Measurements from ENCODE around the gene ACAP2. TPM values are rescaled to one million over a fixed set of nuclear protein-coding genes. Genes with fewer than 3 reads are reported as not detected.
"Not testable (repeated sequence)": the region's sequence is repeated elsewhere in the genome, so short reads cannot be mapped to it uniquely, and the experiment has no call there.

ACAP2 gene
- total and polyA plus RNA-seq, 7 donors = 3.2 to 12.5 (median 10.2) TPM

GRCh38 chr3:195403244-195403643 lies 39.6 kb downstream of the ACAP2 start:
- no peaks in the 10 kb centered on the region for H3K27me3 ChIP-seq (ENCODE audit: insufficient read depth in 3 of 3, low read length in 2 of 3)
- ATAC-seq (no peak), DNase-seq (no peak)
- peaks cover under 1% of the 10 kb centered on the region for H3K4me1 ChIP-seq
- H3K9me3 ChIP-seq = no peaks in the 10 kb centered on the region
- no peak overlapping the region for H3K4me3 ChIP-seq
- TF ChIP-seq, protein P1, sequence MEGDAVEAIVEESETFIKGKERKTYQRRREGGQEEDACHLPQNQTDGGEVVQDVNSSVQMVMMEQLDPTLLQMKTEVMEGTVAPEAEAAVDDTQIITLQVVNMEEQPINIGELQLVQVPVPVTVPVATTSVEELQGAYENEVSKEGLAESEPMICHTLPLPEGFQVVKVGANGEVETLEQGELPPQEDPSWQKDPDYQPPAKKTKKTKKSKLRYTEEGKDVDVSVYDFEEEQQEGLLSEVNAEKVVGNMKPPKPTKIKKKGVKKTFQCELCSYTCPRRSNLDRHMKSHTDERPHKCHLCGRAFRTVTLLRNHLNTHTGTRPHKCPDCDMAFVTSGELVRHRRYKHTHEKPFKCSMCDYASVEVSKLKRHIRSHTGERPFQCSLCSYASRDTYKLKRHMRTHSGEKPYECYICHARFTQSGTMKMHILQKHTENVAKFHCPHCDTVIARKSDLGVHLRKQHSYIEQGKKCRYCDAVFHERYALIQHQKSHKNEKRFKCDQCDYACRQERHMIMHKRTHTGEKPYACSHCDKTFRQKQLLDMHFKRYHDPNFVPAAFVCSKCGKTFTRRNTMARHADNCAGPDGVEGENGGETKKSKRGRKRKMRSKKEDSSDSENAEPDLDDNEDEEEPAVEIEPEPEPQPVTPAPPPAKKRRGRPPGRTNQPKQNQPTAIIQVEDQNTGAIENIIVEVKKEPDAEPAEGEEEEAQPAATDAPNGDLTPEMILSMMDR (IDR thresholded peaks at IDR 0.05) = no peak
- WGBS, 3 donors = 96 to 98% (median 96%) methylated on average over 4 of the region's 4 CpGs
- H3K27ac ChIP-seq = no peak overlapping the region
- intact Hi-C loops (cut with DNase I) = no loop called here
- no peaks in the 10 kb centered on the region for H3K36me3 ChIP-seq (ENCODE audit: insufficient read depth in 1 of 2, low read depth in 1 of 2)

DNA sequence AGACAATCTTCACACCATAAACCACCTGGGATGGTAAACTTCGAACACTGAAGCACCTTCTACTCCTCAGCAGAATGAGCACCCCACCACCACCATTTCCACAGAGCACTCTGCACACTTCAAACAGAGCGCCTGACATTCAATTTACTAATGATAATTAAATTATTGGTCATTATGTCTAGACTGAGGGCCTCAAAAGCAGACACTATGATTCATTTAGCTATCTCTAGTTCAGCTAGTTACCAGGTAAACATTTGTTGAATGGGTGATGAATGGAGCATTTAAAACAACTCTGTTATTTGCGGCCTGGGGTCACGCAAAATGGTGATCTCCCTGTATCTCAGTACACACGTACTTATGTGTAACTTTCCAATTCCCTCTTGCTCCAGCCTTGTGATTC lies 40.9 kb downstream of the ACAP2 start:
- DNase-seq (no peak), ATAC-seq (no peak)
- Histone ChIP-seq H3K4me1 (peaks cover 9% of the 10 kb centered on the region), H3K4me3 (no peak overlapping the region), H3K27ac (no peak overlapping the region), H3K36me3 (ENCODE audit: insufficient read depth in 1 of 2, low read depth in 1 of 2) (no peaks in the 10 kb centered on the region), H3K27me3 (ENCODE audit: insufficient read depth in 3 of 3, low read length in 2 of 3) (no peaks in the 10 kb centered on the region), H3K9me3 (no peaks in the 10 kb centered on the region)
- intact Hi-C loops (cut with DNase I) = no loop called here
- TF ChIP-seq, protein P1 (IDR thresholded peaks at IDR 0.05) = no peak
- 90 to 94% (median 92%) methylated on average over 5 of the region's 5 CpGs for WGBS, 3 donors

GRCh38 chr3:195398460-195398859 lies 44.4 kb downstream of the ACAP2 start:
- H3K27ac ChIP-seq; ATAC-seq; H3K4me3 ChIP-seq; H3K36me3 ChIP-seq (ENCODE audit: insufficient read depth in 1 of 2, low read depth in 1 of 2); H3K27me3 ChIP-seq (ENCODE audit: insufficient read depth in 3 of 3, low read length in 2 of 3); intact Hi-C loops (cut with DNase I); H3K9me3 ChIP-seq; DNase-seq: not testable (repeated sequence)
- H3K4me1 ChIP-seq = peaks cover 23% of the 10 kb centered on the region
- 88 to 98% (median 88%) methylated on average over 6 of the region's 6 CpGs for WGBS, 3 donors

DNA sequence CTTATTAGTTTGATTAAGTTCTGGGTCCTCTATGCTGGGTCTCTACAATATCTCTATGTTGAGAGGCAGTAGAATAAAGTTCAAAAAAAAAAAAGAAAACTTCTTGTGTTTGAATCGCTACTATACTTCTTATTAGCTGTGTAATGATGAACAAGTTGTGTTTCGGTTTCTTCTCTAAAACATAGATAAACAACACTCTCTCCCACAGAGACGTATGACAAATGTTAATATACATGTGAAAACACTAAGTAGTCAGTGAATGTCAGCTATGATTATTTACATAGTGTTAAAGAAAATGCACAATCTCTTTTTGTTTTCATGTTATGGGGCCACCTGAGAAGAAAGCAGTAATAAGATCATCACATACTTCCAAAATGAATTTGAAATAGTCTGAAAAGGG lies 45.3 kb downstream of the ACAP2 start:
- no peak overlapping the region for H3K4me3 ChIP-seq
- H3K4me1 ChIP-seq = peaks cover 23% of the 10 kb centered on the region
- no peaks in the 10 kb centered on the region for H3K27me3 ChIP-seq (ENCODE audit: insufficient read depth in 3 of 3, low read length in 2 of 3)
- peak overlapping the region; percentile 5 for H3K27ac ChIP-seq
- TF ChIP-seq, protein P1 (IDR thresholded peaks at IDR 0.05) = no peak
- no peaks in the 10 kb centered on the region for H3K9me3 ChIP-seq
- DNase-seq (no peak), ATAC-seq (no peak)
- intact Hi-C loops (cut with DNase I) = no loop called here
- WGBS, 3 donors = 83 to 90% (median 85%) methylated on average over 3 of the region's 3 CpGs
- H3K36me3 ChIP-seq (ENCODE audit: insufficient read depth in 1 of 2, low read depth in 1 of 2) = no peaks in the 10 kb centered on the region

DNA sequence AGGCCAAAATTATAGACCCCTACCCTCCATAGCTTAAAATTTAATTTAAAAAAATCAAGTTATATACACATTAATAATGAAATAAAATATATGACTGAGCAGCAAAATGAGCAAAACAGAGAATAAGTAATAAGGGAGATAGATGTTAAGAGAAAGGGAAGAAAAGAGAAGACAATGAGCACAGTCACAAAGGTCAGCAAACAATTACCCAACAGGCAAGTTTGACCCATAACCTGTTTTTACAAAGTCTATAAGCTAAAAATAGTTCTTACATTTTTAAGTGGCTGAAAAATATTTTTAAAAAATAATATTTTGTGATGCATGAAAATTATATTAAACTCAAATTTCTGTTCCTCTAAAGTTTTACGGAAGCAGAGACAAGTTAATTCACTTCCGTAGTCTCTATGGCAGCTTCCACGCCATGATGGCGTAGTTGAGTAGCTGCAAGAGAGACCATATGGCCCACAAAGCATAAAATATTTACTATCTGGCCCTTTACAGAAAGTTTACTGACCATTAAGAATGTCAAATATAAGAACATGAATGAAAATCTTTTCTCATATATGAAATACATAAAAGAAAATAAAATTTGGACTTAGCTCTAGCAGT lies 47.5 kb downstream of the ACAP2 start:
- DNase-seq (no peak), ATAC-seq (no peak)
- Histone ChIP-seq H3K4me1 (peaks cover 23% of the 10 kb centered on the region), H3K27ac (no peak overlapping the region), H3K36me3 (ENCODE audit: insufficient read depth in 1 of 2, low read depth in 1 of 2) (peaks cover 0 to 5% of the 10 kb centered on the region in 2 donors), H3K27me3 (ENCODE audit: insufficient read depth in 3 of 3, low read length in 2 of 3) (no peaks in the 10 kb centered on the region), H3K4me3 (no peak overlapping the region), H3K9me3 (no peaks in the 10 kb centered on the region)
- intact Hi-C loops (cut with DNase I) = no loop called here
- WGBS, 3 donors = 95 to 98% (median 96%) methylated on average over 4 of the region's 4 CpGs
- TF ChIP-seq, protein P1 (IDR thresholded peaks at IDR 0.05) = no peak

Measured in psoas muscle (tissue), 8 donors.